ENCODE data around the gene HEPACAM2.

HEPACAM2 gene

DNA sequence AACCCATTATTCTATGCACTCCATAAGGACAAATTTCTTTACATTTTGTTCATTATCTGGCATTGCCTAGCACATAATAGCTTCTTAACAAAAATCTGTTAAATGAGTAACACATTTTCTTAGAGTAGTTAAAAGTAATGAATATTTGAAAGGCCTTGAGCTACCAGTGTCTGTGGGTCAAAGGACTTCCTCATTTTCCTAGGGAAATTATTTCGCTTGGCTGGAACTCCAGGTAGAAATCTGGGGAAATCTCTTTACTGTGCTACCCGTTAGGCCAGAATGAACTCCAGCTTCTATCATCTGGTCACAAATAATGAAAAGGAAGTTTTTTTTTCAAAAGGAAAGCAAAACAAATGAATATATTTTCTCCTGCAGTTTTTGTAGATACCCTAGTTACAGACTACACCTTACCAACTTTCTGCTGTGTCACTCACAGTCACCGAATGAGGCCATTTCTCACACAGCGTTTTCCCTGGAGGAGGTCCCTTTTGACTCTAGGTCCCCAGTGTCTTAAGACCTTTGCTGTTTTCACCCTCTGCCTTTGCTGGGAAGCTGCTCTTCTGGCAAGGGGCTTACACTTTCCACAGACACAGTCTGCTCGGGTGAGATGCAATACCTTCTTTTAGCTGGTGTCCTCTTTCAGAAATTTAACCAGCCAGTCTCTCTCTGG is 79.7 kb downstream of the HEPACAM2 start:
- no peak for DNase-seq

DNA sequence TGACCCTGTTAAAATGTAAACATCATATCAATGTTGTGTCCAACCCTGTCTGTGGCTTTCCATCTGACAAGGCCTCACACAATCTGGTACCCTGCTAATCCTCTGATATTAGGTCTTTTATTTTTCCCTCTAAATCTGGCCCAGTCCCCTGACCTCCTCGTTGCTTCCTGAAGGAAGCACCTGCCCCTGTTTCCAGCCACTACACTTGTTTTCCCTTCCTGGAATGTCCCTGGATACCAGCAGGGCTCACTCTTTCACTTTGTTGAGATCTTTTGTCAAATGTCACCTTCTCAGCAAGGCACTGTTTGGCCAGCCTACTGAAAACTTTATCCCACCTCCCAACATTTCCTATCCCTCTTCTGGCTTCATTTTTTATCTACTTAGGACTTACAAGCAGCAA is 80.2 kb downstream of the HEPACAM2 start:
- no peak for DNase-seq

DNA sequence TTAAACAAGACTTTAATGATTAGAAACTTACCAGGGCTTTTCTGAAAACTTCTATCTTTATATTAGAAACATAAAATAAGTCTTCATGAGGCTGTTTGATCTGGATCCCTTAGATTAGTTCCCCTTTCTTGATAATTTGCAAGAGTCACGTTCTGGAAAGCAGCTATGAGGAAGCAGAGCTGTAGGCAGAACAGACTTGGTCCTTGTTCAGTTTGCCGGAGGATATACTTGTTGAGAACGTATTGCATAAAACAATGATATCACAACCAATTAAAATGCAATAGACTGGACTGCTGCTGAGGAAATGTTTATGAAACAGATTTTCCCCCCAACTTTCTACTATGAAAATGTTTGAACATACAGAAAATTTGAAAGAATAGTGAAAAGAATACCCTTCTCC is 80.9 kb downstream of the HEPACAM2 start:
- DNase-seq, result no peak

DNA sequence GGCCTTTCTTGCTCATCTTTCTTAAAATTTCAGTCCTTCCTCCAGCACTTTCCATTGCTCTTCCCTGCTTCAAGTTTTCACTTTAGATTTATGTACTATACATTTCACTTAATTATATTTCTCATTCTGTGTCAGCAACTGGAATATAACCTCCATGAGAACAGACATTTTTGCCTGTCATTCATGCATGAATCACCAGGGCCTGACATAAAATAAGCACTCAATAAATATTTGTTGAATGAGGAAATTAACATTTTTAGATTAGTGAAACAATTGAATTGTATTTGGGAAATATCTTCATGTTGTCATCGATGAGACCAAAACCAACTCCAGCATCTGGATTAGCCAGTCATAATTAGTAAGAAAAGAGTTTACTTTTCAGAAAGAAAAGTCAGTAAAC is 84.1 kb downstream of the HEPACAM2 start:
- DNase-seq, result no peak

DNA sequence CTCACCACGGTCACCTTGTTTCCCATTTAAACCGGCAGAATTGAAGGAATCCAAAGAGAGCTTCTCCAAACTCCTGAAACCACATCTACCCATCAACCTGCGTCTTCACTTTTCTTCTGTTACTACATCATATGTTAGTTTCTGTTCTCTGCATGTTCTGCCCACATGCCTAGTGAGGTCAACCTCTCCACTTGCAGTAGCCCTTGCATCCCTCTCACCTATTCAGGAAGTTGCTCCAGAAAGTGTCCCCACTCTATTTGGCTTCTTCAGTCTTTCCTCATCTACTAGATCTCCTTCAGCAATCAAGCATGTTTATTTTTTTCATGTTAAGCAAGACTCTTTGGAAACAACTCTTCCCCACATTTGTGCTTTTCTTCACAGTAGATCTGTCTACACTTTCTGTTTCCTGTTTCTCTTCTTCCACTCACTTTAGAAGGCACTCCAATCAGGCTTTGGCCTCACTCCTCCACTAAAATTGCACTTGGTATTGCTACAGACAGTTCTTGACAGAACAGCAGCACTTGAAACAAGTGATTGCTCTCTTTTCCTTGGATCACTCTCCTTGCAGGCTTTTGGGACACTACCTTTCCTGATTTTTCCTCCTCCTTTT is 85.6 kb downstream of the HEPACAM2 start:
- DNase-seq, result no peak

DNA sequence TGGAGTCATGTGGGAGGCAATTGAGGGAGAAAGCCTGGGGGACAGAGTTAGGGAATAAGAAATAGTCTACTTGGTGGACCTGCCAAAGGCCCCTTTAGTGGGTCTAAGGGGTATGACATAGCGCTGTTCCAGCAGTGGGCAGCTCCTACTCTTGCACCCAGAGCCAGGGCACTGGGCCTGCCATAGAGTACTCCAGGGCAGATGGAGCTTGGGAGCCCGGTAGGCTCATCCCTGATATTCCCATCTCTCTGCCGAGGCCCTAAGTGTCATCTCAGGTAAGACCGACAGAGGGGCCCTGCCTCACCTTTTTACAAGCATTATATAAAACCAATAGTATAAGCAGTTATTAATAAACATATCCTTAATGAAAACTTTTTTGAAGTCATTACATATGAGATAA is 87.7 kb downstream of the HEPACAM2 start:
- no peak for DNase-seq
